ENCODE measurements around the gene GAS6. TPM values are rescaled to one million over a fixed set of nuclear protein-coding genes. Genes with fewer than 3 reads are reported as not detected.
"Not testable (repeated sequence)": the region's sequence is repeated elsewhere in the genome, so short reads cannot be mapped to it uniquely, and the experiment has no call there.

Gene GAS6
- total RNA-seq, result 11.5 and 13.8 TPM in 2 replicates
- long read RNA-seq, partial matches to known transcripts, result 3 of 4 reads
- long read RNA-seq, other reads (novel, unspliced or antisense), result 1 of 4 reads

- H3K4me1 Mint-ChIP-seq (ENCODE audit: low read depth), result peaks cover 19% of the 10 kb centered on the region
- H3K27me3 Mint-ChIP-seq, result peaks cover 35% of the 10 kb centered on the region
- TF ChIP-seq CTCF (IDR thresholded peaks at IDR 0.05; ENCODE audit: unreplicated experiment), result no peak
- H3K27ac Mint-ChIP-seq, result peak within 1 kb of the TSS; percentile 21
- peak; percentile 41 for DNase-seq (ENCODE audit: low spot score, unreplicated experiment)
- peak within 1 kb of the TSS; percentile 67 for H3K4me3 Mint-ChIP-seq (ENCODE audit: low read depth)
- no peaks in the 10 kb centered on the region for H3K36me3 Mint-ChIP-seq (ENCODE audit: insufficient read depth)
- H3K9me3 Mint-ChIP-seq (ENCODE audit: low read depth), result peaks cover 6% of the 10 kb centered on the region
Observed at GRCh38 chr13:113863524-113864272, at the start of gene GAS6. Gene GAS6 (minus strand): TSS chr13:113864076. CDS start chr13:113863920, 156 bp downstream.

- not testable (repeated sequence) for H3K27ac Mint-ChIP-seq; H3K36me3 Mint-ChIP-seq (ENCODE audit: insufficient read depth); H3K4me3 Mint-ChIP-seq (ENCODE audit: low read depth); H3K4me1 Mint-ChIP-seq (ENCODE audit: low read depth); H3K9me3 Mint-ChIP-seq (ENCODE audit: low read depth); DNase-seq (ENCODE audit: low spot score, unreplicated experiment)
- peaks cover 22% of the 10 kb centered on the region for H3K27me3 Mint-ChIP-seq
Observed at GRCh38 chr13:113913408-113913807, 49.5 kb upstream of the GAS6 start.

- no peaks in the 10 kb centered on the region for H3K36me3 Mint-ChIP-seq (ENCODE audit: insufficient read depth)
- H3K9me3 Mint-ChIP-seq (ENCODE audit: low read depth), result no peaks in the 10 kb centered on the region
- H3K4me3 Mint-ChIP-seq (ENCODE audit: low read depth), result no peak overlapping the region
- DNase-seq (ENCODE audit: low spot score, unreplicated experiment), result no peak
- peaks cover 22% of the 10 kb centered on the region for H3K27me3 Mint-ChIP-seq
- H3K27ac Mint-ChIP-seq, result no peak overlapping the region
- peaks cover 13% of the 10 kb centered on the region for H3K4me1 Mint-ChIP-seq (ENCODE audit: low read depth)
- no peak for TF ChIP-seq CTCF (IDR thresholded peaks at IDR 0.05; ENCODE audit: unreplicated experiment)
Observed at GRCh38 chr13:113912596-113912995, 48.7 kb upstream of the GAS6 start.

- H3K27ac Mint-ChIP-seq, result no peak overlapping the region
- no peak for DNase-seq (ENCODE audit: low spot score, unreplicated experiment)
- no peak for TF ChIP-seq CTCF (IDR thresholded peaks at IDR 0.05; ENCODE audit: unreplicated experiment)
- H3K4me3 Mint-ChIP-seq (ENCODE audit: low read depth), result no peak overlapping the region
- H3K4me1 Mint-ChIP-seq (ENCODE audit: low read depth), result peaks cover 10% of the 10 kb centered on the region
- peaks cover 5% of the 10 kb centered on the region for H3K27me3 Mint-ChIP-seq
- no peaks in the 10 kb centered on the region for H3K36me3 Mint-ChIP-seq (ENCODE audit: insufficient read depth)
- no peaks in the 10 kb centered on the region for H3K9me3 Mint-ChIP-seq (ENCODE audit: low read depth)
Observed at GRCh38 chr13:113907635-113908617, 44.0 kb upstream of the GAS6 start.

DNA sequence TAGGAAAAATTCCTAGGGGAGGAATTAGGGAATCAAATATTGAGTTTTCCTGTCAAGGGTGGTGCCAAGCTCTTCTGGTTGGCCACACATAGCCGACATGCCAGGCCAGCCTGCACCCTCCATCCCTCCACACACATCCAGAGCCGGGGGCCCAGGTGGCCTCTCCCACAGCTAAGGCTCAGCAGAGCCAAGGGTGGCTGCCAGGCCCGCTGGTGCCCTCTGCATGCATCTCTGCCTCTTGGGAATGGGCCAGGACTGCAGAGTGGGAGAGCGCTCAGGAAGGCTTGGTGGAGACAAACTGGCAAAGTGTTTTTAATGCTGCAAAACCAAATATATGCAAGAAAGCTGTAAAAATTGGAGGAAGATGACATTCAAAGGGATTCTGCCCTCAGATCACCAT lies 42.7 kb upstream of the GAS6 start:
- H3K27ac Mint-ChIP-seq, result no peak overlapping the region
- DNase-seq (ENCODE audit: low spot score, unreplicated experiment), result no peak
- no peaks in the 10 kb centered on the region for H3K27me3 Mint-ChIP-seq
- H3K4me3 Mint-ChIP-seq (ENCODE audit: low read depth), result no peak overlapping the region
- H3K4me1 Mint-ChIP-seq (ENCODE audit: low read depth), result peaks cover 10% of the 10 kb centered on the region
- TF ChIP-seq CTCF (IDR thresholded peaks at IDR 0.05; ENCODE audit: unreplicated experiment), result no peak
- no peaks in the 10 kb centered on the region for H3K9me3 Mint-ChIP-seq (ENCODE audit: low read depth)
- H3K36me3 Mint-ChIP-seq (ENCODE audit: insufficient read depth), result no peaks in the 10 kb centered on the region
